SH-SY5Y (cell line): Measurements from ENCODE around the gene SNED1.

Source experiments
- GATA2 ChIP-seq: IDR thresholded peaks from 2 replicates; pipeline ENCODE4 v1.6.1; 2011; ENCODE audit warnings: mild to moderate bottlenecking, low read depth, low read length
- GATA3 ChIP-seq: IDR thresholded peaks from 2 replicates; pipeline ENCODE4 v1.6.1; 2011; ENCODE audit warnings: low read depth, mild to moderate bottlenecking, low read length, moderate library complexity

DNA sequence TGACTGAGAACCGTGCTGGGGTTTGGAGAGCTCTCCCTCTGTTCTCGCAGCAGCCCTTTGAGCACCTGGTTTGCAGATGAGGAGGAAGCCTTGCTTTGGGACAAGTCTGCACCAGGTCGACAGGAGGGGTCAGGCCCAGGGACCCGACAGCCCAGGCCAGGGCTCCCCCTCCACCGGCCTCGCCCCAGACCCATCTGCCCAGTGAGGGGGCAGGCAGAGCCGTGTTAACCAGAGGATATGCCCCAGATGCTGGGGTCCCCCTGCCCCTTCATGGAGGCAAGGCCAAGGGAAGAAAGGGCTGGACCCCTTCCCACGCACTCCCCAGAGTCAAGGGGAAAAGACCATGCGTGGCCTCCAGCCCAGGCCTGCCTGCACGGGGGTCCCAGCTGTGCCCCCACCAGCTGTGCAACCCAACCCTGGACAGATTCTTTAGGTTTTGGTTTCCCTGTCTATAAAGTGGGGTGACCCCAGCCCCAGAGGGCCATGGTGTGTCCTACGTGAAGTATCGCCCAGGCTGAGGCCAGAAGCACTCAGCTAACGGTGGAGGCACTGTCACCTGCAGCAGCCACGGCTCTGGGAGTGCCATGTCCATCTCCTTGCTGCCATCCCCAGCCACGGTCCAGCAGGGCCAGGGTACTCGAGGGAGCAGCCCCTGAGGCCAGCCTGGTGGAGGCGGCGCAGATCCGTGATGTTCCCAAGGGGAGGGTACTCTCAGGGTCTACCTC, 4.8 kb upstream of the SNED1 start:
- TF ChIP-seq GATA2 (no peak), GATA3 (no peak)
